ENCODE results near the gene MCF2.
"Not testable (repeated sequence)": the region's sequence is repeated elsewhere in the genome, so short reads cannot be mapped to it uniquely, and the experiment has no call there.

The MCF2 gene

GRCh38 chrX:139708067-139708466, at the start of gene MCF2:
Gene MCF2, minus strand, starts transcription at chrX:139708167. Its CDS starts 56,423 bp downstream, at chrX:139651744.
- DNase-seq: no peak

GRCh38 chrX:139751053-139751452, 43.1 kb upstream of the MCF2 start:
- DNase-seq: no peak

- no peak for DNase-seq
These were observed 42.4 kb upstream of the MCF2 start for GRCh38 chrX:139750390-139750789.

GRCh38 chrX:139739138-139739537, 31.2 kb upstream of the MCF2 start:
- no peak for DNase-seq

- DNase-seq: no peak
These were observed 30.6 kb upstream of the MCF2 start for GRCh38 chrX:139738581-139738980.

GRCh38 chrX:139736151-139736550, 28.2 kb upstream of the MCF2 start:
- DNase-seq: no peak

- no peak for DNase-seq
These were observed 27.0 kb upstream of the MCF2 start for GRCh38 chrX:139734996-139735395.

- no peak for DNase-seq
These were observed 17.8 kb upstream of the MCF2 start for GRCh38 chrX:139725720-139726119.

- no peak for DNase-seq
These were observed 16.7 kb upstream of the MCF2 start for GRCh38 chrX:139724626-139725025.

- DNase-seq: no peak
These were observed 13.0 kb upstream of the MCF2 start for GRCh38 chrX:139720979-139721378.

GRCh38 chrX:139720136-139720535, 12.2 kb upstream of the MCF2 start:
- DNase-seq: no peak

- DNase-seq: no peak
These were observed 5.3 kb downstream of the MCF2 start for GRCh38 chrX:139702658-139703057.

GRCh38 chrX:139692908-139693307, 15.1 kb downstream of the MCF2 start:
- DNase-seq: no peak

- DNase-seq: no peak
These were observed 15.5 kb downstream of the MCF2 start for GRCh38 chrX:139692506-139692849.

GRCh38 chrX:139691843-139692505, 16.0 kb downstream of the MCF2 start:
- DNase-seq: peak in 1 of 51 donors; percentile 1

GRCh38 chrX:139691493-139691842, 16.5 kb downstream of the MCF2 start:
- no peak for DNase-seq

- DNase-seq: not testable (repeated sequence)
These were observed 22.8 kb downstream of the MCF2 start for GRCh38 chrX:139685175-139685574.

- DNase-seq: no peak
These were observed 27.6 kb downstream of the MCF2 start for GRCh38 chrX:139680356-139680755.

- DNase-seq: no peak
These were observed 60.4 kb downstream of the MCF2 start for GRCh38 chrX:139647597-139647996.

GRCh38 chrX:139642241-139642927, 65.6 kb downstream of the MCF2 start:
- DNase-seq: peak in 9 of 51 donors; percentile 0 to 10 (median 0)

GRCh38 chrX:139640259-139640658, 67.7 kb downstream of the MCF2 start:
- no peak for DNase-seq

- DNase-seq: peak in 26 of 51 donors; percentile 0 to 38 (median 2)
These were observed 68.7 kb downstream of the MCF2 start for GRCh38 chrX:139639253-139639652.

GRCh38 chrX:139600105-139600504, 107.9 kb downstream of the MCF2 start:
- no peak for DNase-seq

GRCh38 chrX:139596068-139596467, 111.9 kb downstream of the MCF2 start:
- no peak for DNase-seq
